H9 (cell line): ENCODE data around the gene EML4. TPM values are rescaled to one million over a fixed set of nuclear protein-coding genes. Genes with fewer than 3 reads are reported as not detected.

Source experiments
- DNase-seq: peaks from one replicate; pipeline ENCODE4 v3.0.0-alpha.2; 2017
- H2AFZ ChIP-seq: one replicate; pipeline ENCODE4 v1.6.1; 2013; ENCODE audit warnings: mild to moderate bottlenecking, low read length, control low read depth, moderate library complexity
- H2AK5ac ChIP-seq: 2 replicates; pipeline ENCODE4 v1.6.1; 2013; ENCODE audit warnings: low read length, control low read depth, mixed read lengths; ENCODE audit not compliant: insufficient read length
- H2BK120ac ChIP-seq: one replicate; pipeline ENCODE4 v1.6.1; 2013; ENCODE audit warnings: low read depth, mild to moderate bottlenecking, low read length, control low read depth, inconsistent platforms; ENCODE audit not compliant: poor library complexity, severe bottlenecking
- H2BK12ac ChIP-seq: 2 replicates; pipeline ENCODE4 v1.6.1; 2013; ENCODE audit warnings: low read length, control low read depth, mixed read lengths, low read depth; ENCODE audit not compliant: insufficient read length
- H2BK15ac ChIP-seq: 2 replicates; pipeline ENCODE4 v1.6.1; 2013; ENCODE audit warnings: low read depth, low read length, control low read depth
- H2BK20ac ChIP-seq: one replicate; pipeline ENCODE4 v1.6.1; 2013; ENCODE audit warnings: low read depth, mild to moderate bottlenecking, low read length, control low read depth, inconsistent platforms; ENCODE audit not compliant: poor library complexity, severe bottlenecking
- H2BK5ac ChIP-seq: 2 replicates; pipeline ENCODE4 v1.6.1; 2013; ENCODE audit warnings: low read length, control low read depth, mixed read lengths; ENCODE audit not compliant: insufficient read length
- H3K14ac ChIP-seq: 2 replicates; pipeline ENCODE4 v1.6.1; 2013; ENCODE audit warnings: low read length, control low read depth; ENCODE audit not compliant: insufficient read depth
- H3K18ac ChIP-seq: 2 replicates; pipeline ENCODE4 v1.6.1; 2013; ENCODE audit warnings: low read depth, mild to moderate bottlenecking, mixed read lengths, low read length, control low read depth; ENCODE audit not compliant: insufficient read length
- H3K23ac ChIP-seq: 2 replicates; pipeline ENCODE4 v1.6.1; 2013; ENCODE audit warnings: low read length, control low read depth, mixed read lengths, low read depth; ENCODE audit not compliant: insufficient read length
- H3K23me2 ChIP-seq: 2 replicates; pipeline ENCODE4 v1.6.1; 2013; ENCODE audit warnings: low read depth, mild to moderate bottlenecking, mixed read lengths, low read length, control low read depth; ENCODE audit not compliant: insufficient read length, poor library complexity, severe bottlenecking
- H3K27ac ChIP-seq: 2 replicates; pipeline ENCODE4 v1.5.1; 2013; ENCODE audit warnings: low read length, control low read depth, mixed read lengths, low read depth; ENCODE audit not compliant: insufficient read length
- H3K27me3 ChIP-seq: 2 replicates; pipeline ENCODE4 v1.6.1; 2013; ENCODE audit warnings: low read length, control low read depth, inconsistent platforms; ENCODE audit not compliant: insufficient read depth
- H3K4ac ChIP-seq: 2 replicates; pipeline ENCODE4 v1.6.1; 2013; ENCODE audit warnings: low read depth, mild to moderate bottlenecking, control low read depth, inconsistent platforms, low read length, moderate library complexity
- H3K4me1 ChIP-seq: 2 replicates; pipeline ENCODE4 v1.6.1; 2013; ENCODE audit warnings: low read length, control low read depth, inconsistent platforms; ENCODE audit not compliant: insufficient read depth
- H3K4me2 ChIP-seq: 2 replicates; pipeline ENCODE4 v1.6.1; 2013; ENCODE audit warnings: low read length, control low read depth, mixed read lengths; ENCODE audit not compliant: insufficient read length, insufficient read depth
- H3K56ac ChIP-seq: 2 replicates; pipeline ENCODE4 v1.6.1; 2013; ENCODE audit warnings: low read depth, mild to moderate bottlenecking, mixed read lengths, low read length, control low read depth; ENCODE audit not compliant: insufficient read length
- H3K79me1 ChIP-seq: 2 replicates; pipeline ENCODE4 v1.6.1; 2013; ENCODE audit warnings: low read depth, mild to moderate bottlenecking, moderate library complexity, low read length, control low read depth, inconsistent platforms; ENCODE audit not compliant: insufficient read depth, poor library complexity, severe bottlenecking
- H3K79me2 ChIP-seq: 2 replicates; pipeline ENCODE4 v1.6.1; 2013; ENCODE audit warnings: low read length, control low read depth, inconsistent platforms; ENCODE audit not compliant: insufficient read depth
- H3K9ac ChIP-seq: 2 replicates; pipeline ENCODE4 v1.6.1; 2013; ENCODE audit warnings: low read length, control low read depth, mixed read lengths; ENCODE audit not compliant: insufficient read length; ENCODE audit errors: extremely low read depth
- H3K9me3 ChIP-seq: one replicate; pipeline ENCODE4 v1.6.1; 2013; ENCODE audit warnings: low read depth, low read length, inconsistent platforms; ENCODE audit not compliant: control insufficient read depth
- H3T11ph ChIP-seq: one replicate; pipeline ENCODE4 v1.6.1; 2013; ENCODE audit warnings: mild to moderate bottlenecking, low read length, control low read depth, inconsistent platforms
- H4K20me1 ChIP-seq: one replicate; pipeline ENCODE4 v1.6.1; 2013; ENCODE audit not compliant: control insufficient read depth, insufficient read length, insufficient read depth
- H4K5ac ChIP-seq: 2 replicates; pipeline ENCODE4 v1.6.1; 2013; ENCODE audit warnings: low read depth, mild to moderate bottlenecking, mixed read lengths, low read length, control low read depth; ENCODE audit not compliant: insufficient read length
- H4K8ac ChIP-seq: replicated peaks from 2 replicates; pipeline ENCODE4 v1.6.1; 2013; ENCODE audit warnings: low read length, control low read depth, mixed read lengths, low read depth; ENCODE audit not compliant: insufficient read length
- H4K91ac ChIP-seq: 2 replicates; pipeline ENCODE4 v1.6.1; 2013; ENCODE audit warnings: low read depth, mild to moderate bottlenecking, moderate library complexity, mixed read lengths, low read length, control low read depth; ENCODE audit not compliant: insufficient read length
- H3K27ac Mint-ChIP-seq, 3 experiments: 2 replicates in 2 of 3; 3 replicates in 1 of 3; pipeline ENCODE4 v1.8.0; 2020 to 2021; ENCODE audit warnings: mixed read lengths in 3 of 3, mild to moderate bottlenecking in 1 of 3, moderate library complexity in 1 of 3
- H3K27me3 Mint-ChIP-seq: 2 replicates; pipeline ENCODE4 v1.8.0; 2021; ENCODE audit warnings: low read depth, mild to moderate bottlenecking, moderate library complexity, mixed read lengths
- H3K36me3 Mint-ChIP-seq, 3 experiments: 2 replicates in 2 of 3; 3 replicates in 1 of 3; pipeline ENCODE4 v1.8.0; 2020 to 2021; ENCODE audit warnings: low read depth in 3 of 3, mixed read lengths in 3 of 3; ENCODE audit not compliant: insufficient read depth in 1 of 3
- H3K4me1 Mint-ChIP-seq, 2 experiments: 2 replicates each; pipeline ENCODE4 v1.8.0; 2020; ENCODE audit warnings: mixed read lengths in 2 of 2
- H3K4me3 Mint-ChIP-seq, 2 experiments: 2 replicates in 1 of 2; 3 replicates in 1 of 2; pipeline ENCODE4 v1.8.0; 2020 to 2021; ENCODE audit warnings: mild to moderate bottlenecking in 2 of 2, mixed read lengths in 2 of 2, moderate library complexity in 1 of 2
- H3K9me3 Mint-ChIP-seq, 2 experiments: 2 replicates in 1 of 2; 3 replicates in 1 of 2; pipeline ENCODE4 v1.8.0; 2020; ENCODE audit warnings: mild to moderate bottlenecking in 2 of 2, mixed read lengths in 2 of 2, moderate library complexity in 1 of 2
- CTCF ChIP-seq: fragments of 200-600 bp; sonication (generic); conservative IDR thresholded peaks from 3 replicates; pipeline ENCODE4 v1.8.0; 2021; ENCODE audit warnings: antibody characterized with exemption, mild to moderate bottlenecking
- WGBS: extraction: QIAGEN DNeasy Blood & Tissue Kit; methylation state at CpG from one replicate; pipeline ENCODE4 v1.1.7; 2013; ENCODE audit warnings: missing lambda C conversion rate, low lambda C conversion rate, mixed read lengths; ENCODE audit not compliant: insufficient read length; ENCODE audit errors: extremely low coverage; 5-methylcytosine and 5-hydroxymethylcytosine counted together
- total RNA-seq: library from RNA; stranded (reverse); gene quantifications from 2 replicates; pipeline ENCODE4 v1.2.1, GENCODE V29; 2021

Gene EML4
- total RNA-seq, 1 experiment from 2014 or later = 68.6 TPM

- Mint-ChIP-seq H3K27ac (no peak overlapping the region), H3K4me3 (no peak overlapping the region), H3K9me3 (no peaks in the 10 kb centered on the region), H3K4me1 (no peaks in the 10 kb centered on the region), H3K36me3 (peaks cover 0 to 4% (median 0%) of the 10 kb centered on the region in 3 experiments; a peak in 3 of 7 replicates), H3K27me3 (no peaks in the 10 kb centered on the region)
- Histone ChIP-seq H2BK120ac (no peak overlapping the region), H3K23me2 (no peaks in the 10 kb centered on the region), H2BK15ac (no peak overlapping the region), H3K27ac (no peak overlapping the region), H4K8ac (no peak overlapping the region), H3K4me2 (no peak overlapping the region), H2BK5ac (no peak overlapping the region), H3K79me2 (no peaks in the 10 kb centered on the region), H3K9ac (no peak overlapping the region), H3T11ph (no peak overlapping the region), H2AK5ac (no peak overlapping the region), H3K18ac (no peak overlapping the region), H3K56ac (no peak overlapping the region), H3K23ac (no peak overlapping the region), H3K4me1 (no peaks in the 10 kb centered on the region), H3K4ac (no peak overlapping the region), H3K14ac (no peak overlapping the region), H2AFZ (no peak overlapping the region), H2BK12ac (no peak overlapping the region), H2BK20ac (no peak overlapping the region), H4K91ac (no peak overlapping the region), H3K79me1 (no peaks in the 10 kb centered on the region), H4K20me1 (no peaks in the 10 kb centered on the region), H3K27me3 (no peaks in the 10 kb centered on the region), H4K5ac (no peak overlapping the region), H3K9me3 (no peaks in the 10 kb centered on the region)
- no peak for TF ChIP-seq CTCF
- DNase-seq = no peak
- no CpG with 5 or more reads among the region's 2 CpGs for WGBS
Observed at GRCh38 chr2:42274863-42275262, 105.7 kb downstream of the EML4 start.
